Liver (tissue), 3 donors: Measurements from ENCODE around the gene ARID3B.

Experiments
- CTCF ChIP-seq: fragments of 150-350 bp; IDR thresholded peaks from 2 replicates; pipeline ENCODE4 v1.5.1; 2017; ENCODE audit warnings: improper control_type of control experiment, low read depth, low read length; ENCODE audit not compliant: missing input control
- JUND ChIP-seq, 2 donors: IDR thresholded peaks; 2 replicates each; pipeline ENCODE4 v1.6.1; 2016; ENCODE audit warnings: antibody characterized with exemption in 2 of 2
- NR2F2 ChIP-seq: IDR thresholded peaks from 2 replicates; pipeline ENCODE4 v1.6.1; 2016; ENCODE audit warnings: antibody characterized with exemption
- RAD21 ChIP-seq, 2 donors: IDR thresholded peaks; 2 replicates each; pipeline ENCODE4 v1.6.1; 2016; ENCODE audit warnings: antibody characterized with exemption in 2 of 2, mild to moderate bottlenecking in 2 of 2
- REST ChIP-seq: IDR thresholded peaks from 2 replicates; pipeline ENCODE4 v1.6.1; 2016; ENCODE audit warnings: antibody characterized with exemption, mild to moderate bottlenecking
- RXRA ChIP-seq, 2 donors: IDR thresholded peaks; 2 replicates each; pipeline ENCODE4 v1.6.1; 2017 to 2018; ENCODE audit warnings: antibody characterized with exemption in 2 of 2, mild to moderate bottlenecking in 1 of 2
- TAF1 ChIP-seq: conservative IDR thresholded peaks from 2 replicates; pipeline ENCODE4 v1.6.1; 2016; ENCODE audit warnings: antibody characterized with exemption, mild to moderate bottlenecking
- donor health status: healthy.
- donor health status: healthy.

- TF ChIP-seq JUND (IDR thresholded peaks at IDR 0.05) (no peak), CTCF (no peak), REST (no peak), NR2F2 (no peak), RXRA (IDR thresholded peaks at IDR 0.05) (no peak), TAF1 (no peak), RAD21 (IDR thresholded peaks at IDR 0.05) (no peak)
Measured at GRCh38 chr15:74563442-74563841, 22.4 kb downstream of the ARID3B start.
